ENCODE measurements around the gene NMRK1.

DNA sequence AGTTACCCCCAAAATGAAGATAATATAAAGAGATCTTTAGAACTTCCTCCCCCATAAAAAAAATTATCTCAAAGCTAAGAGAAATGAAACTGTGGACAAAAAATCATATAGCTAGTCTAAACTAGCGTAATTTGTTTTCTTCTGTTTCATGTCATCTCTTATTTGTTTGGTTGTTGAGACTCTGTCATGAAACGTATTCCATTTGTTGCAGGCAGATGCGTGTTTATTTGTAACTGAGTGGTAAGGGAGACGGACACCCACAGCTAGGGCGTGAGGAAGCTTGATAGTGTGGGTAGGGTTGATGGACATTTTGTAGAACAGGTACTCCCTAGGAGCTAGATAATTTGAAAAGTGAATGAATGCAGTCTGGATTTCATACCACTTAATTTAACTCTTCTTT is 42.2 kb upstream of the NMRK1 start:
- TF ChIP-seq, protein P1, sequence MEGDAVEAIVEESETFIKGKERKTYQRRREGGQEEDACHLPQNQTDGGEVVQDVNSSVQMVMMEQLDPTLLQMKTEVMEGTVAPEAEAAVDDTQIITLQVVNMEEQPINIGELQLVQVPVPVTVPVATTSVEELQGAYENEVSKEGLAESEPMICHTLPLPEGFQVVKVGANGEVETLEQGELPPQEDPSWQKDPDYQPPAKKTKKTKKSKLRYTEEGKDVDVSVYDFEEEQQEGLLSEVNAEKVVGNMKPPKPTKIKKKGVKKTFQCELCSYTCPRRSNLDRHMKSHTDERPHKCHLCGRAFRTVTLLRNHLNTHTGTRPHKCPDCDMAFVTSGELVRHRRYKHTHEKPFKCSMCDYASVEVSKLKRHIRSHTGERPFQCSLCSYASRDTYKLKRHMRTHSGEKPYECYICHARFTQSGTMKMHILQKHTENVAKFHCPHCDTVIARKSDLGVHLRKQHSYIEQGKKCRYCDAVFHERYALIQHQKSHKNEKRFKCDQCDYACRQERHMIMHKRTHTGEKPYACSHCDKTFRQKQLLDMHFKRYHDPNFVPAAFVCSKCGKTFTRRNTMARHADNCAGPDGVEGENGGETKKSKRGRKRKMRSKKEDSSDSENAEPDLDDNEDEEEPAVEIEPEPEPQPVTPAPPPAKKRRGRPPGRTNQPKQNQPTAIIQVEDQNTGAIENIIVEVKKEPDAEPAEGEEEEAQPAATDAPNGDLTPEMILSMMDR (IDR thresholded peaks at IDR 0.05), result no peak
- no peak for TF ChIP-seq POLR2A (IDR thresholded peaks at IDR 0.05)

All from lower leg skin (tissue), 3 donors.